CD4-positive, CD25-positive, alpha-beta regulatory T cell (primary cell): Measurements from ENCODE around the gene IL4I1. TPM values are rescaled to one million over a fixed set of nuclear protein-coding genes. Genes with fewer than 3 reads are reported as not detected.

Experiments
- ATAC-seq, 2 donors: fragments of 150-1000 bp; cut with Tn5 transposase; one replicate each; pipeline ENCODE4 v1.10.0; 2021; ENCODE audit warnings: low read depth in 2 of 2, moderate number of reproducible peaks in 2 of 2, moderate library complexity in 1 of 2
- DNase-seq, 3 donors: peaks; one replicate each; pipeline versions ENCODE4 v3.0.0 to v3.0.0-alpha.2; 2012 to 2022; ENCODE audit warnings: mixed read lengths in 1 of 3
- H3K27ac ChIP-seq: one replicate; pipeline ENCODE4 v1.7.0; 2013; ENCODE audit warnings: mild to moderate bottlenecking, low read length; ENCODE audit not compliant: insufficient read depth, poor library complexity, severe bottlenecking
- H3K27me3 ChIP-seq: one replicate; pipeline ENCODE4 v1.7.0; 2013; ENCODE audit warnings: low read length; ENCODE audit not compliant: control insufficient read depth, insufficient read depth
- H3K36me3 ChIP-seq: one replicate; pipeline ENCODE4 v1.7.0; 2013; ENCODE audit warnings: mild to moderate bottlenecking, low read length, moderate library complexity; ENCODE audit not compliant: control insufficient read depth, insufficient read depth
- H3K4me1 ChIP-seq: 2 replicates; pipeline ENCODE4 v1.7.0; 2013; ENCODE audit warnings: mild to moderate bottlenecking, low read length; ENCODE audit not compliant: insufficient read depth, control insufficient read depth, poor library complexity, severe bottlenecking
- H3K4me3 ChIP-seq: one replicate; pipeline ENCODE4 v1.7.0; 2013; ENCODE audit warnings: low read depth, mild to moderate bottlenecking, low read length, moderate library complexity
- H3K9me3 ChIP-seq, 2 experiments: 1 replicate in 1 of 2; 2 replicates in 1 of 2; pipeline ENCODE4 v1.7.0; 2013; ENCODE audit warnings: low read length in 2 of 2, mild to moderate bottlenecking in 1 of 2, moderate library complexity in 1 of 2; ENCODE audit not compliant: control insufficient read depth in 2 of 2
- H3K27ac Mint-ChIP-seq, 3 donors: one replicate each; pipeline ENCODE4 v1.8.0; 2020 to 2022; ENCODE audit warnings: mild to moderate bottlenecking in 3 of 3, mixed read lengths in 3 of 3, moderate library complexity in 2 of 3
- H3K27me3 Mint-ChIP-seq: one replicate; pipeline ENCODE4 v1.8.0; 2022; ENCODE audit warnings: mild to moderate bottlenecking, mixed read lengths
- H3K36me3 Mint-ChIP-seq: one replicate; pipeline ENCODE4 v1.8.0; 2020; ENCODE audit warnings: mixed read lengths
- H3K4me1 Mint-ChIP-seq, 4 donors: one replicate each; pipeline ENCODE4 v1.8.0; 2020 to 2022; ENCODE audit warnings: mixed read lengths in 4 of 4, mild to moderate bottlenecking in 1 of 4
- H3K4me3 Mint-ChIP-seq, 4 donors: one replicate each; pipeline ENCODE4 v1.8.0; 2020 to 2022; ENCODE audit warnings: mild to moderate bottlenecking in 4 of 4, mixed read lengths in 4 of 4, moderate library complexity in 3 of 4
- H3K9me3 Mint-ChIP-seq, 7 donors: one replicate each; pipeline ENCODE4 v1.8.0; 2020 to 2022; ENCODE audit warnings: mixed read lengths in 7 of 7, mild to moderate bottlenecking in 3 of 7, moderate library complexity in 2 of 7
- polyA plus RNA-seq, 4 donors: library from polyadenylated mRNA; unstranded; fragments of 300-500 nt; fragmentation: Illumina TruSeq; gene quantifications; one replicate each; pipeline ENCODE4 v1.2.3, GENCODE V29; 2021
- total RNA-seq: library from RNA; stranded (reverse); gene quantifications from one replicate; pipeline ENCODE4 v1.2.3, GENCODE V29; 2022

Gene IL4I1
- total and polyA plus RNA-seq, 5 donors from 2014 or later: 0.20 to 3.7 (median 0.37) TPM

DNA sequence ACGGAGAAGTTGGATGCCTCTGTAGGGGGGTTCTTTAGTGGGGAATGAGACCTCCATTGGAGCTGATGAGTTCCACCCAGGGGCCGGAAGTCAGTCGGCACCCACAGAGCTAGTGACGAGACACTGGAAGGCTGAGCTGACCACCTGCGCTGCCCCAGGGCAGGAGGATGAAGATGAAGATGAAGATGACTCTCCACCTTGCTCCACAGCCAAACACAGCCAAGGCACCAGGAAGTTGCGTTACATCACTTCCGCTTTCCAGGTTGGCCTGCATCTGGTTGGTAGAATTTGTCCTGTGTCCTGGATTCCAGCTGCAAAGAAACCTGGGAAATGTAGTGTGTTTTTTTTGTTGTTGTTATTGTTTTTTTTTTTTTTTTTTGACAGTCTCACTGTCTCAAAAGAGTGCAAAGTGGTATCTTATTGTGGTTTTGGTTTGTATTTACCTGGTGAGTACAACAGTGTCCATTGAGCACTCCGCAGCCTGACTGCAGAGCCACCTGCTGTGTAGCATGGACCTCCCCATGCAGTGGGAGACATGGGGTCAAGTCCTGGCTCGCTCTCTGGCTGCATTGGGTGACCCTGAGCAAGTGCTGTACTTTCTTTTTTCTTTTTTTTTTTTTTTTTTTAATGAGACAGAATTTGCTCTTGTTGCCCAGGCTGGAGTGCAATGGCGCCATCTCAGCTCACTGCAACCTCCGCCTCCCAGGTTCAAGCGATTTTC is 17.3 kb downstream of the IL4I1 start:
- peak overlapping the region in 1 of 3 donors; percentile 71 for H3K27ac Mint-ChIP-seq
- H3K27ac ChIP-seq: no peak overlapping the region
- peaks cover 41% of the 10 kb centered on the region for H3K36me3 ChIP-seq
- no peaks in the 10 kb centered on the region for H3K27me3 Mint-ChIP-seq
- H3K4me3 Mint-ChIP-seq: peak overlapping the region in 3 of 4 donors; percentile 28 to 52 (median 41)
- DNase-seq (peak in 1 of 3 donors; percentile 41), ATAC-seq (no peak)
- H3K36me3 Mint-ChIP-seq: peaks cover 12% of the 10 kb centered on the region
- no peaks in the 10 kb centered on the region for H3K9me3 Mint-ChIP-seq
- H3K27me3 ChIP-seq: no peaks in the 10 kb centered on the region
- no peak overlapping the region for H3K4me3 ChIP-seq
- H3K9me3 ChIP-seq: no peaks in the 10 kb centered on the region
- H3K4me1 Mint-ChIP-seq: peaks cover 0 to 34% (median 8%) of the 10 kb centered on the region in 4 donors
- H3K4me1 ChIP-seq: peaks cover 22% of the 10 kb centered on the region

DNA sequence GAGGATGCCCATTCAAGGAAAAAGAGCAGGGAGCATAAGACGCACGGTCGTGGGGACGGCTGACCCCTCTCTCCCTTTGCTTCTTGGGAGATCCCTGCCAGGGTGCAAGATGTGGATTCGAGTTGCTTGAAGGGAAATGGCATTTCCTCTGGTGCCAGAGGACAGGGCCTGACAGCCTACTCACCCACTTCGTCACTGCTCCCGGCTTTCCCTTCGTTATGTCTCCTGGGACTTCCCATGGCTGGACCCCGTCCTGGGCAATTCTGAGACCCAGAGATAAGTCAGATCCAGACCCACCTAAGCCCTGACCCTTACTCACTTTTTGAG is 18.0 kb downstream of the IL4I1 start:
- ATAC-seq (no peak), DNase-seq (no peak)
- H3K9me3 Mint-ChIP-seq: no peaks in the 10 kb centered on the region
- Histone ChIP-seq H3K4me3 (peak overlapping the region; percentile 74), H3K27me3 (no peaks in the 10 kb centered on the region), H3K9me3 (no peaks in the 10 kb centered on the region), H3K4me1 (peaks cover 22% of the 10 kb centered on the region), H3K36me3 (peaks cover 34% of the 10 kb centered on the region), H3K27ac (peak overlapping the region; percentile 99)
- H3K4me1 Mint-ChIP-seq: peaks cover 0 to 40% (median 8%) of the 10 kb centered on the region in 4 donors
- H3K27me3 Mint-ChIP-seq: no peaks in the 10 kb centered on the region
- peaks cover 10% of the 10 kb centered on the region for H3K36me3 Mint-ChIP-seq
- H3K4me3 Mint-ChIP-seq: peak overlapping the region in 1 of 4 donors; percentile 52
- peak overlapping the region in 1 of 3 donors; percentile 52 for H3K27ac Mint-ChIP-seq

DNA sequence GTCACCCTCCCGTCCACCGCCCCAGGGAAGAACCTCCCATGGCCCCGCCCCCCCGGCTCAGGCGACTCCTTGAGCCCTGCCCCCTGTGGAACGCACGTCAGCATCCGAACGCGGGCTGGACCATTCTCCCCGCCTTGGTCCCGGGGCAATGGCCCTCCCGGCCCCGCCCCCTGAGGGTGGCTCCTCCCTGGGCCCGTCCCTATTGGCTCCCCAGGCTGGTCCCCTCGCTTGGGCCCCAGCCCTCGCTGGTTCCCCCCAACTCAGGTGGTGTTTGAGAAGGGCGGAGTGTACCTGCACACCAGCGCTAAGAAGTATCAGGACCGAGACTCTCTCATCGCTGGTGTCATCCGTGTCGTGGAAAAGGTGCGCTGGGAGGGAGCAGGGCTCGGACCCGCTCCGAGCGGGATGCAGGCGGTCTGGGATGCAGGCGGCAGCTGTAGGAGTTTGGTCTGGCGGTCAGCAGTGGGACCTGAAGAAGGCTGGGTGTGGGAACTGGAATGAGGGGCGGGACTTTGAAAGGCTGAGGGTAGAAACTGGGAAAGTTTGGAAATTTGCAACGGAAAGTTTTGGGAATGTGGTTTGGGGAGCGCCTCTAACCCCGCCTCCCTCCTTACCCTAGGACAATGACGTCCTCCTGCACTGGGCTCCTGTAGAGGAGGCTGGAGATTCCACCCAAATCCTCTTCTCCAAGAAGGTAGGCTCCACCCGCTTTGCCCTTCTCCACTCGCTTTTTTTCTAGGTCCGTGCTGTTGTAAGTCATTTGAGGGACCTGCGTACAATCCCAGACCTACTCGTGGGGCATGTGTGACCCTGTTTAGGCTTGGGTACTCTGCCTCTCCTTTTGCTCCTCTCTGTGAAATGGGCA is 18.6 kb downstream of the IL4I1 start:
- Histone ChIP-seq H3K36me3 (peaks cover 28% of the 10 kb centered on the region), H3K9me3 (no peaks in the 10 kb centered on the region), H3K27me3 (no peaks in the 10 kb centered on the region), H3K4me3 (peak overlapping the region; percentile 85), H3K27ac (peak overlapping the region; percentile 99), H3K4me1 (peaks cover 22% of the 10 kb centered on the region)
- ATAC-seq: peak; percentile 54 to 58
- Mint-ChIP-seq H3K36me3 (peaks cover 4% of the 10 kb centered on the region), H3K4me1 (peaks cover 0 to 40% (median 8%) of the 10 kb centered on the region in 4 donors), H3K9me3 (no peaks in the 10 kb centered on the region), H3K27ac (no peak overlapping the region), H3K4me3 (peak overlapping the region in 1 of 4 donors; percentile 53), H3K27me3 (no peaks in the 10 kb centered on the region)
- peak; percentile 98 for DNase-seq

DNA sequence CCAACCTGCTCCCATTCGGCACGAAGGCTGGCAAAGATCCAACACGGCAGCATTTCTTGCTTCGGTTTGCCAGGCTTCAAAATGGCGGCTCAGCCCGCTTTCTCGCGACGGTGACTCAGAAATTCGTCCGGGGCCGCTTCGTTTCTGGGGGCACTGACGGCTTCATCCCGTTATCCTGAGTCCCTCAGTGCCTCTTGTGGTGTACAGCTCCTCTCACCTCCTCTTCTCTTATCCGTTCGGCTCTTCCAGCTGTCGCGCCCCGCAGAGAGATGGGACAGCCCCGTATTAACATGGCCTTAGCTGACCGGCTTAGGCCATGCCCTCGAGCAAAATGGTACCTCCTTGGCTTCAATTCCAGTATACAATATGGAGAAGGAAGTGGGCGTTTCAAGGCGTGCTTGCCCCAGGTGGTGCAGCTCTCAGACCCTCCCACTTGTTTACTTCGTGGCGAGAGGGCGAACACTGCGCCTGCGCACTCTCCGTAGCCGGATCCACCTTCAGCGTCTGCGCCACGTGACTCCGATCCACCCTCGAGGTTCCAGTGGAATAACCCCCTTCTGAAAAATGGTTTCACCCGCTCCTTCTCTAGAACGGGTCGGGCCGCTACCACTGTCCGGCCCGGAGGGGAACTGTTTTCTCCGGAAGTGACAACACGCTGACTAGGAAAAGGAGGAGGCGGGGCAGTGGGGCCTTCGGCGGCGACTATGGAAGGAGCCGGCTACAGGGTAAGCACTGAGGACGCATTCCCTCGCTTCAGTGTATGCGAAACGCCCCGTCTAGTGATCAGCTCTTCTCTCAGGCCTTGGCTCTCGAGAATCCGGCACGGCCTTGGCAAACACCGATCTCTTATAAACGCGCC is 19.4 kb downstream of the IL4I1 start, which contains the start of the genes AKT1S1 and TBC1D17:
AKT1S1 (minus strand) TSS at position 336 of the 859 bp plus-strand sequence. CDS start 4,060 bp downstream, outside the sequence.
TBC1D17 (plus strand) TSS at position 683 of the 859 bp plus-strand sequence; CDS start at position 705, 22 bp downstream.
- peak within 1 kb of the TSS in 1 of 4 donors; percentile 53 for H3K4me3 Mint-ChIP-seq
- H3K9me3 ChIP-seq: no peaks in the 10 kb centered on the region
- no peaks in the 10 kb centered on the region for H3K27me3 Mint-ChIP-seq
- H3K4me1 ChIP-seq: peaks cover 22% of the 10 kb centered on the region
- ATAC-seq: peak; percentile 68 to 70
- peak; percentile 97 to 100 (median 100) for DNase-seq
- H3K4me3 ChIP-seq: peak within 1 kb of the TSS; percentile 90
- H3K27me3 ChIP-seq: no peaks in the 10 kb centered on the region
- H3K27ac Mint-ChIP-seq: no peak within 1 kb of the TSS
- peaks cover 0 to 42% (median 9%) of the 10 kb centered on the region in 4 donors for H3K4me1 Mint-ChIP-seq
- H3K36me3 ChIP-seq: peaks cover 19% of the 10 kb centered on the region
- H3K36me3 Mint-ChIP-seq: peaks cover 4% of the 10 kb centered on the region
- H3K27ac ChIP-seq: peak within 1 kb of the TSS; percentile 99
- no peaks in the 10 kb centered on the region for H3K9me3 Mint-ChIP-seq

DNA sequence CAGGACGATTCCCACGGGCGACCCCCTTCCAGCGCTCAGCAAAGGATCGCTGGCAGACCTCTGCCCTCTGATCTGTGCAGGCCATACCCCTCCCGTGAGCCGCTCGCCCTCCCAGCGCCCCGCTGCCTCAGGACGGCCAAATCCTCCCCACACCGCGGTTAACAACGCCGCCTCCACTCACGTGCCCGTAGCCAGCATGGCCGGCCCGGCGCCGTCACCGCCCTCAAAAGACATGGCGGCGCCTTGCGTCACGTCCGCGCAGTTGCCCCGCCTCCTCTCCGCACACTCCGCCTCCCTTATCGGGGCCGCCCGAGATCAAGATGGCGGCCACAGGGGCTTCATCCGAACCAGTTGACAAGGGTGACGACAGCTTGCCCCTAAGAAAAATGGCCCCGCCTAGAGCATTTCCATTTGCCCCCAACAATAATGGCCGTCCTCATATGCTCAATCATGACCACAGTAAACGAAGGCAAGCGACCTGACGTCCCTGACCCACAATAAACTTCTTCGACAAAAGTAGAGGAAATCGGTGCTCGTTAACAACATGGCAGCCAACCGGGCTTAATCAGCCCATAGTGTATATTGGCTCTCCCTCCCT is 20.2 kb downstream of the IL4I1 start:
- no peaks in the 10 kb centered on the region for H3K9me3 Mint-ChIP-seq
- ATAC-seq: peak; percentile 58 to 62
- H3K27ac ChIP-seq: peak overlapping the region; percentile 99

DNA sequence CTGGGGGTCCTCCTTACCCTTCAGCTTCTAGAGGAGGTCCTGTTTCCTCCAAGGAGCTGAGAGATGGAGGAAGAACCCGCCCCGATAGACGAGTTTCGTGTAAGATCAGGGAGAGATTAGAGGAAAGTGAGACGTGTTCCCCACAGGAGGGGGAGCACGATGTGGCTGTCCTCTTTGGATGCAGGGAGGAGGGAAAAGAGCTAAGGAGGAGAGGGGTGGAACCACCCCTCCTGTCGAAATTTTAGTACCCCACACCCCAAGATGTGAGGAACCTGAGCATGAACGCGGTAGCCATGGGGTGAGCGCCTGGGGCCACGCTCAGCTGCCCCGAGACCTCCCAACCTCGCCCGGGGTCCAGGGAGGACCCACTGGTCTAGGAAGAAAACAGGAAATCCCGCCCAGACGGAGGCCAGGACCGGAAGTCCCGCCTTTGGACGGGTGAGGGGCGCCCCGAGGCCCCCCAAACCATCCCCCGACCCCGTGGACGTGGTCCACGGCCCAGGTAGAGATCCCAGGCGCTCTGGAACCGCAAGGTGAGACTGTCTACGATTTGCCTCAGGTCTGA is 20.7 kb downstream of the IL4I1 start:
- H3K9me3 Mint-ChIP-seq: no peaks in the 10 kb centered on the region
- no peak for ATAC-seq
- no peak overlapping the region for H3K4me3 Mint-ChIP-seq
- DNase-seq: peak in 2 of 3 donors; percentile 43 to 66
- no peak overlapping the region for H3K27ac Mint-ChIP-seq
- Histone ChIP-seq H3K9me3 (no peaks in the 10 kb centered on the region), H3K4me1 (peaks cover 22% of the 10 kb centered on the region), H3K36me3 (peaks cover 9% of the 10 kb centered on the region), H3K4me3 (peak overlapping the region; percentile 86), H3K27ac (peak overlapping the region; percentile 99), H3K27me3 (no peaks in the 10 kb centered on the region)
- H3K27me3 Mint-ChIP-seq: no peaks in the 10 kb centered on the region
- peaks cover 4% of the 10 kb centered on the region for H3K36me3 Mint-ChIP-seq
- H3K4me1 Mint-ChIP-seq: peaks cover 0 to 53% (median 13%) of the 10 kb centered on the region in 4 donors

More for the DNA sequence above, 20.2 kb downstream of the IL4I1 start:
- H3K27ac Mint-ChIP-seq: no peak overlapping the region
- H3K4me3 Mint-ChIP-seq: no peak overlapping the region
- peaks cover 4% of the 10 kb centered on the region for H3K36me3 Mint-ChIP-seq
- peak; percentile 96 to 99 (median 99) for DNase-seq
- Histone ChIP-seq H3K4me3 (peak overlapping the region; percentile 90), H3K36me3 (peaks cover 13% of the 10 kb centered on the region), H3K9me3 (no peaks in the 10 kb centered on the region), H3K27me3 (no peaks in the 10 kb centered on the region), H3K4me1 (peaks cover 22% of the 10 kb centered on the region)
- no peaks in the 10 kb centered on the region for H3K27me3 Mint-ChIP-seq
- H3K4me1 Mint-ChIP-seq: peaks cover 0 to 49% (median 13%) of the 10 kb centered on the region in 4 donors
